Measurements from ENCODE around the gene CYBB. TPM values are rescaled to one million over a fixed set of nuclear protein-coding genes. Genes with fewer than 3 reads are reported as not detected.
"Not testable (repeated sequence)": the region's sequence is repeated elsewhere in the genome, so short reads cannot be mapped to it uniquely, and the experiment has no call there.

The CYBB gene
- total and polyA plus RNA-seq, 11 donors: 1.4 to 180 (median 8.3) TPM

DNA sequence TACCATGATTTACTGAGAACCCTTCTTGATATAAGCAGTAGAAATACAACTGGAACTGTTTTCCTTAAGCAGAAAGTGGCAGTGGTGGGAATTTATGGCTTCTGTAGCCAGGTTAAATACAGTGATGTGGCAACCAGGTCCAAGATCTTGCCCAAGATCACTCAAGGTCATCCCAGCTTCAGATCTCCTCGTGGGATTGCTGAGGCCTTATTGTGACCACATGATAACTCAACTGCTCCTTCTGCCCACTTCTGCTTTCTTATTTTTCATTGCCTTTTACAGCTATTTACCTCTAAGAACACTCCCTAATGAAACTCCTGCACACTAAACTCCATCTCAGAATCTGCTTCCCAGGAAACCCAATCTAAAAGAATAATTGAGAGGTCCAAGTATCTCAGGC is 12.4 kb upstream of the CYBB start:
- intact Hi-C loops (cut with DNase I): no loop called here
- Histone ChIP-seq H3K4me3 (no peak overlapping the region), H3K27me3 (peaks cover 0 to 5% (median 0%) of the 10 kb centered on the region in 9 donors), H3K36me3 (no peaks in the 10 kb centered on the region), H3K27ac (no peak overlapping the region), H3K4me1 (peaks cover 0 to 11% (median 0%) of the 10 kb centered on the region in 12 donors), H3K9me3 (peaks cover 0 to 9% (median 0%) of the 10 kb centered on the region in 12 donors)
- TF ChIP-seq POLR2A (IDR thresholded peaks at IDR 0.05) (no peak), CTCF (IDR thresholded peaks at IDR 0.05) (no peak)
- 33 to 72% (median 60%) methylated on average over 1 of the region's 1 CpG for WGBS, 4 donors
- ATAC-seq (no peak), DNase-seq (no peak)

DNA sequence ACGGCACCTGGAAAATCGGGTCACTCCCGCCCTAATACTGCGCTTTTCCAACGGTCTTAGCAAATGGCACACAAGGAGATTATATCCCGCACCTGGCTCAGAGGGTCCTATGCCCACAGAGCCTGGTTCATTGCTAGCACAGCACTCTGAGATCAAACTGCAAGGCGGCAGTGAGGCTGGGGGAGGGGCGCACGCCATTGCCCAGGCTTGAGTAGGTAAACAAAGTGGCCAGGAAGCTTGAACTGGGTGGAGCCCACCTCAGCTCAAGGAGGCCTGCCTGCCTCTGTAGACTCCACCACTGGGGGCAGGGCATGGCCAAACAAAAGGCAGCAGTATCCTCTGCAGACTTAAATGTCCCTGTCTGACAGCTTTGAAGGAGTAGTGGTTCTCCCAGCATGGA is 11.0 kb upstream of the CYBB start:
- ATAC-seq; H3K36me3 ChIP-seq; H3K27ac ChIP-seq; intact Hi-C loops (cut with DNase I); H3K27me3 ChIP-seq; DNase-seq; H3K4me3 ChIP-seq; H3K9me3 ChIP-seq: not testable (repeated sequence)
- peaks cover 0 to 11% (median 0%) of the 10 kb centered on the region in 12 donors for H3K4me1 ChIP-seq
- WGBS, 4 donors: 92 to 96% (median 93%) methylated on average over 8 to 9 of the region's 9 CpGs

DNA sequence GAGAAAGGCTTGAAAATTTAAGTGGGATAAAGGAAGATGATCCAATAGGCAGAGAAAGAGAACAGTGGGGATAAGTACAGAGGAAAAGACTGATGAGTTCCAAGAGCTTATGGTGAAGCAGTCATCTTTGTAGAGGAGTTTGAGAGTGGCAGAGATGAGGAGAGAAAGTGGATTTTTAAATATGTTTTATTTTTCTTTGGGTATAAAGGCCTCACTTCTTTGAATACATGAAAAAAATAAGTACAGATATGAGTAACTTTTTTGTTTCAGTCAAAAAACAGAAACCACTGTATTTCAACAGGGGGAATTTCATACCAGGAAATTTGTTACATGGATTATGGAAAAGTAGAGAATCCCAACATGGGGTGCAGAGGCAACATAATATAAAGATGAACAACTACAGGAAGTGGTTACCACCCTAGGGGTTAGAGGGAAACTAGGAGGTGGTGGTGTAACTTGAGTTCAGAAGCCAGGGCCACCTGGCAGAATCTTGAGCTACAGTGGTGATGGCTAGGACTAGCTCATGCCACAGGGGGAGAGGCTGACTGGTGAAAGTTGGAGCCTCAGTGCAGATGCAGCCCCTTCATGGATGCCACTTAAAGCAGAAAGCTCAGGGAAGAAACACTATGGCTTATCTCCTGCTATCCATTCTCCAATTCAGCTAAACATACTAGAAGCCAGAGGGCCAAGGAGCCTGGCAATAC is 3.4 kb upstream of the CYBB start:
- H3K27me3 ChIP-seq: no peaks in the 10 kb centered on the region
- H3K4me3 ChIP-seq: no peak overlapping the region
- intact Hi-C loops (cut with DNase I): no loop called here
- H3K36me3 ChIP-seq: no peaks in the 10 kb centered on the region
- ATAC-seq (no peak), DNase-seq (no peak)
- no peaks in the 10 kb centered on the region for H3K9me3 ChIP-seq
- H3K4me1 ChIP-seq: peaks cover 0 to 14% (median 0%) of the 10 kb centered on the region in 12 donors
- H3K27ac ChIP-seq: peak overlapping the region in 1 of 12 donors; percentile 9
- TF ChIP-seq POLR2A (IDR thresholded peaks at IDR 0.05) (no peak), CTCF (IDR thresholded peaks at IDR 0.05) (no peak)

GRCh38 chrX:37776987-37777325 is 2.9 kb upstream of the CYBB start:
- DNase-seq: no peak
- Histone ChIP-seq H3K4me1 (peaks cover 0 to 14% (median 0%) of the 10 kb centered on the region in 12 donors), H3K4me3 (no peak overlapping the region), H3K9me3 (no peaks in the 10 kb centered on the region), H3K36me3 (no peaks in the 10 kb centered on the region), H3K27ac (peak overlapping the region in 1 of 12 donors; percentile 9), H3K27me3 (no peaks in the 10 kb centered on the region)
- intact Hi-C loops (cut with DNase I): no loop called here
- WGBS, 4 donors: 36 to 83% (median 60%) methylated on average over 2 of the region's 2 CpGs
- no peak for ATAC-seq
- no peak for TF ChIP-seq POLR2A (IDR thresholded peaks at IDR 0.05)
- TF ChIP-seq CTCF (IDR thresholded peaks at IDR 0.05): no peak

DNA sequence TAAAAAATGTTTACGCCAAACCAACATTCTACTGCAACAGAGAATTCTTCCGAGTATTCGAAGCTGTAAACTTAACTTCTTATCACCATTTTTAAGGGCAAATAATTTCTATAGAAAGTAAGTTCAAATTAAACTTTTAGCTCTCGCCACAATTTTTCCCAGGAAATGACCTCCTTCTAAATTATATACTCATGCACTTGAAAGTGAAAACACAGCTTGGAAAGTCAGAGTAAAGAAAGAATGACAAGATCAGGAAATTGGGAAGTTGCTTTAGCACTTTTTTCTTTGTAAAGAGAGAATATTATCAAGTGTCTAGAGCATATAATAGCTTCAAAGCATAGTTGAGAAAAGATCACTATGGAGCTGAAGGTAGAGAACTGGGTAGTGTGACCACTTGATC is 1.2 kb downstream of the CYBB start:
- intact Hi-C loops (cut with DNase I): no loop called here
- TF ChIP-seq POLR2A (IDR thresholded peaks at IDR 0.05) (no peak), CTCF (IDR thresholded peaks at IDR 0.05) (no peak)
- Histone ChIP-seq H3K4me1 (peaks cover 0 to 15% (median 0%) of the 10 kb centered on the region in 12 donors), H3K9me3 (no peaks in the 10 kb centered on the region), H3K36me3 (no peaks in the 10 kb centered on the region), H3K27me3 (no peaks in the 10 kb centered on the region), H3K4me3 (peak overlapping the region in 5 of 12 donors; percentile 12 to 54 (median 30)), H3K27ac (peak overlapping the region in 1 of 12 donors; percentile 76)
- WGBS, 4 donors: 77 to 86% (median 84%) methylated on average over 4 of the region's 4 CpGs
- no peak for ATAC-seq
- no peak for DNase-seq
